ENCODE measurements around the gene ORC2.

ORC2 gene

DNA sequence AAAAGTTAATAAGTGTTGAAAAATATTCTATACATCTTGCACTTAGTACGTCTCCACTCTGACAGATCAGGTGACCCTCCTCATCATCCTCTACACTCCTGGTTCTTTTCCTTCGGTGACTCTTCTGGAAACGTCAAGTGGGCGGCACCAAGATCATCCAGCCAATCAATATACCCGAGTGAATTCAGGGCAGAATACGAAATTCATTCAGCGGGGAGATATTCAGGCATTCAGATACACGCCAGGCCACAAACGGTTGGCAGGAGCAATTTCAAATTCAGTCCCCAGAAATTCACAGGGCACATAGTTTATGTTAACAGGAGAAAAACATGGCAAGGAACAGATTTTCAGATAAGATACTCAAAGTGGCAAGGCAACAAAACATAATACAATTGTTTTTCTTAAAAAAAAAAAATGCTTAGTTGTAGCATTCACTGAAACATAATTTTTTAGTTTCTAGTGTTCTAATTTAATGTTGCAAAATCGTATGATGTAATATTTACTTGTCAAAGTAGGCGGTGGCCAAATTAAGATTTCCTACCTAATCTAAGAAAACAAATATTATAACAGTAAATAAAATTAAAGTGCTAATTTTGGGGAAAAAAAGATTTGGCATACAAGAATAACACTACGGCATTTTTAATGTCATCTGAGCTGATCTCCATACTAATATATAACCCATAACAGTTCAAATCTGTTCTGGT, 103.2 kb downstream of the ORC2 start:
- no peak for DNase-seq

Data from NCI-H1436 treated with DMSO at 0.1 percent for 48 hours (cell line).